NCI-H146 treated with DMSO at 0.1 percent for 48 hours (cell line): Measurements from ENCODE around the gene ANOS1.
"Not testable (repeated sequence)": the region's sequence is repeated elsewhere in the genome, so short reads cannot be mapped to it uniquely, and the experiment has no call there.

Source experiments
- DNase-seq: peaks from one replicate; lab custom pipeline; 2025; ENCODE audit not compliant: unreplicated experiment; lab: John Stamatoyannopoulos, UW

ANOS1 gene

GRCh38 chrX:8629871-8630270 is 102.1 kb downstream of the ANOS1 start:
- DNase-seq = no peak

- no peak for DNase-seq
Observed at GRCh38 chrX:8627796-8628195, 104.1 kb downstream of the ANOS1 start.

- DNase-seq = no peak
Observed at GRCh38 chrX:8607326-8607725, 124.6 kb downstream of the ANOS1 start.

GRCh38 chrX:8604131-8604530 is 127.8 kb downstream of the ANOS1 start:
- DNase-seq = no peak

- no peak for DNase-seq
Observed at GRCh38 chrX:8591501-8591900, 140.4 kb downstream of the ANOS1 start.

DNA sequence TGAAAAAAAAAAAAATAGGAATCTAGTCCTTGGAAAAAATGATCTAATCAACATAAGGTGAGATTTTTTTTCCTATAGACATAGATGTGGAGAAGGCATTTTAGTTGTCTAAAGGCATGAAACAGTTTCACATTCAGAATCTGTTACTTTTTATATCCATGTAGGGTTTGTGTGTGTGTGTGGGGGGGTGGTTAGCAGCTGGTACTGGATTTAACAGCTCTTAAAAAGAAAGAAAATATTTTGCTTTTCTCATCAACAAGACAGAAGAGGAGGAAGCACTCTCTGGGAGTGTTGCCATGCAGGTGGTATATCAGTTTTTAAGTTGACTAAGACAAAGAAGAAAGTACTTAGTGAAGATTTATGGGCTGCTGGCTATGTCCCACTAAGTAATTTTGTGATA is 145.0 kb downstream of the ANOS1 start:
- DNase-seq = no peak

GRCh38 chrX:8579602-8580001 is 152.3 kb downstream of the ANOS1 start:
- no peak for DNase-seq

DNA sequence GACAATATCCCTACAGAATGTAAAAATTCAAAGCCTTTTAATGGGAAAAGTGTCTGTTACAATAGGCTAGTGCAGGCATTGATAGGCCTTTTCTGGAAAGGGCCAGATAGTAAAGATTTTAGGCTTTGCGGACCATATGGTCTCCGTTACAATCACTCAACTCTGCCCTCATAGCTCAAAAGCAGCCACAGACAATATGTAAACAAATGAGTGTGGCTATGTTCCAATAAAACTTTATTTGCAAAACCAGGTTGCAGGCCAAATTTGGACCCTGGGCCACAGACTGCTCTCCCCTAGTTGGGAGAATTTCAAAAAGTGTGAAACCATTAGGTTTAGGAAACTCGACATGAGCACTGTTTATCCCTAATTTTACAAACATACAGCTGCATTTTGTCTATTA is 155.1 kb downstream of the ANOS1 start:
- no peak for DNase-seq

DNA sequence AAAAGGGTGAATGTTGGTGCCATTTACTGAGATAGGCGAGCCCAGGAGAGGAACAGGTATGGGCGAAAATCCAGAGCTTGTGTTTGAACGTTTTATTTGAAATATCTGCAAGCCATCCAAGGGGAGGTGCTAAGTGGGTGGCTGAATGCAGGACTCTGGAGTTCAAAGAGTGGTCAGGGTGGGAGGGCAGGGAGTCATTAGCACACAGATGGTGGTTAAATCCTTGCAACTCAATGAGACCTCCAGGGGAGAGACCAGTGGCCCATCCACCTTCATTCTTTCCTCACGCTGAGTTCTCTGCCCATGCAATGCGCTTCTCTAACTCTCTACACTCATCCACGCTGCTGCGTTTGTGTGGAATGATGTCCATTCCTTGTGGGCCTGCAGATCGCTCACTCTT is 166.2 kb downstream of the ANOS1 start:
- no peak for DNase-seq

GRCh38 chrX:8548446-8548845 is 183.5 kb downstream of the ANOS1 start:
- no peak for DNase-seq

- no peak for DNase-seq
Observed at GRCh38 chrX:8546715-8547114, 185.2 kb downstream of the ANOS1 start.

GRCh38 chrX:8520791-8521190 is 211.1 kb downstream of the ANOS1 start:
- no peak for DNase-seq

DNA sequence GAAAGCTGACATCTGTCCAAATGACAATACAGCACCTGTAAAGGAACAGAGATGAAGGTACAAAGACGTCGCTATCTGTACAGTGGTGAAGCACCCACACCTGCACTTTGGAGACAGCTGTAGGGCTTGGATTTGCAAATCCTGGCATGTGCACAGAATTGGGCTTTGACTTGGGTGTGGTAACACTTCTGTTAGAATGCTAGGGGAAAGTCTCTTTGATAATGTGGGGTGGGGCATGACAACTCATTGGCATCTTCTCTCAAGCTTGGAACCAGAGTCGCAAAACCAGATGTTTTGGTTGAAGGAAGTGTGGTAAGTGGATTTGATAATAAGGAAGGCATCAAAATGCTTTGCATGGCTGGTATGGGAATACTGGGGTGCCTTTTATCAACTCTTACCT is 211.8 kb downstream of the ANOS1 start:
- no peak for DNase-seq

GRCh38 chrX:8504451-8504850 is 227.5 kb downstream of the ANOS1 start:
- DNase-seq = no peak

GRCh38 chrX:8502101-8502500 is 229.8 kb downstream of the ANOS1 start:
- not testable (repeated sequence) for DNase-seq

GRCh38 chrX:8500203-8500602 is 231.7 kb downstream of the ANOS1 start:
- DNase-seq = no peak

DNA sequence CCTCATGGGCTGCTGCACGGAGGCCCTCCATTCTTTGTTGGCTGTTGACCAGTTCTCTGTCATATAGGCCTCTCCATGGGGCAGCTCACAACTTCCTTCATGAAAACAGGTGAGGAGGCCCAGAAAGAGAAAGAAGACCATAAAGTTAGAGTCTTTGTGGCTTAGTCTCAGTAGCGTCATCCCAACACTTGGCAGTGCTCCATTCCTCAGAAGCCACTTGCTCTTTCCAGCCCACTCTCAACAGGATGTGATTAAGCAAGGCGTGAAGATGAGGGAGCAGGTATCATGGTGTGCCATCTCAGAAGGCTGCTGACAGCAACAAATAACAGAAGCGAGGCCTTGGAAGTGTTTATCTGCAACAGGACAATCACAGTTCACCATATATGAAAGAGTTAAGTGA is 236.9 kb downstream of the ANOS1 start:
- not testable (repeated sequence) for DNase-seq

DNA sequence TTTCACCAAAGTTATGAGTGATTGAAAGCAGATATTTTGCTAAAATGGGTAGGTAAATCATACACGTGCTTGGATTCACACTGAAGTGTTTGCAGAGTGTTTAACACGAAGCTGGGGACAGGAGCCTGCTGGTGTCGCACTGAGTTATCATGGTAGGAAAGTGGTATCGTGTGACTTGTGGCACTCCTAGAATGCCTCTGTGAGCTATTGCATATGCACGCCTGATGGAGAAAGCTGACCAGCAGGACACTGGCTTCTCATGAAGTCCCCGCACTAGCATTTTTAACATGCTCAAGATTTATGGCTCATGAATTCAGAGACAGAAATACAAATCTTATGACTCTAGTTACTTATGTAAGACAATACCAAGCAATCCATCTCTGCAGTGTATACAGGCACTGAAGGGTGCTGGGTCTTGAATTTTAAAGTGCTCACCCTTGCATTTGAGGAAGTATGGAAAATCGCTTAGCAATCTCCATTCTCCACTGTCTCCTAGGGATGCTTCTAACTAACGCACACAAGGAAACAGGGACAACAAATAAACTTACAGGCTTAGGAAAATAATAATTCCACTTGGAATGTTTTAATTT is 247.5 kb downstream of the ANOS1 start:
- no peak for DNase-seq
